ENCODE measurements around the gene CCDC91. TPM values are rescaled to one million over a fixed set of nuclear protein-coding genes. Genes with fewer than 3 reads are reported as not detected.
"Not testable (repeated sequence)": the region's sequence is repeated elsewhere in the genome, so short reads cannot be mapped to it uniquely, and the experiment has no call there.

The CCDC91 gene
- total RNA-seq, 1 donor from 2014 or later: 23.2 TPM

GRCh38 chr12:28192125-28192524, 1.9 kb downstream of the CCDC91 start:
- Mint-ChIP-seq H3K27me3 (no peaks in the 10 kb centered on the region), H3K36me3 (peaks cover 46% of the 10 kb centered on the region), H3K9me3 (peaks cover 9% of the 10 kb centered on the region), H3K27ac (peak overlapping the region; percentile 96), H3K4me1 (ENCODE audit: unreplicated experiment) (peaks cover 8% of the 10 kb centered on the region), H3K4me3 (peak overlapping the region; percentile 93)
- no peak for DNase-seq (ENCODE audit: extremely low spot score, unreplicated experiment)
- no peak for TF ChIP-seq CTCF (conservative IDR thresholded peaks at IDR 0.05)

GRCh38 chr12:28194621-28195020, 4.4 kb downstream of the CCDC91 start:
- H3K27me3 Mint-ChIP-seq; H3K4me3 Mint-ChIP-seq; H3K9me3 Mint-ChIP-seq; H3K27ac Mint-ChIP-seq; H3K4me1 Mint-ChIP-seq (ENCODE audit: unreplicated experiment); DNase-seq (ENCODE audit: extremely low spot score, unreplicated experiment): not testable (repeated sequence)
- peaks cover 32% of the 10 kb centered on the region for H3K36me3 Mint-ChIP-seq

GRCh38 chr12:28201136-28201535, 10.9 kb downstream of the CCDC91 start:
- H3K27me3 Mint-ChIP-seq; H3K4me1 Mint-ChIP-seq (ENCODE audit: unreplicated experiment); DNase-seq (ENCODE audit: extremely low spot score, unreplicated experiment); H3K27ac Mint-ChIP-seq; H3K4me3 Mint-ChIP-seq: not testable (repeated sequence)
- Mint-ChIP-seq H3K36me3 (peaks cover 29% of the 10 kb centered on the region), H3K9me3 (peaks cover 13% of the 10 kb centered on the region)

GRCh38 chr12:28202374-28203130, 12.3 kb downstream of the CCDC91 start:
- Mint-ChIP-seq H3K27ac (peak overlapping the region; percentile 49), H3K4me1 (ENCODE audit: unreplicated experiment) (no peaks in the 10 kb centered on the region), H3K36me3 (peaks cover 35% of the 10 kb centered on the region), H3K4me3 (no peak overlapping the region), H3K27me3 (no peaks in the 10 kb centered on the region), H3K9me3 (peaks cover 20% of the 10 kb centered on the region)
- TF ChIP-seq CTCF (conservative IDR thresholded peaks at IDR 0.05): no peak
- no peak for DNase-seq (ENCODE audit: extremely low spot score, unreplicated experiment)

- no peak overlapping the region for H3K4me3 Mint-ChIP-seq
- no peak for TF ChIP-seq CTCF (conservative IDR thresholded peaks at IDR 0.05)
- H3K9me3 Mint-ChIP-seq: peaks cover 13% of the 10 kb centered on the region
- no peak for DNase-seq (ENCODE audit: extremely low spot score, unreplicated experiment)
- H3K36me3 Mint-ChIP-seq: peaks cover 56% of the 10 kb centered on the region
- no peaks in the 10 kb centered on the region for H3K4me1 Mint-ChIP-seq (ENCODE audit: unreplicated experiment)
- H3K27ac Mint-ChIP-seq: no peak overlapping the region
- no peaks in the 10 kb centered on the region for H3K27me3 Mint-ChIP-seq
These were observed 19.5 kb downstream of the CCDC91 start for GRCh38 chr12:28209782-28210181.

GRCh38 chr12:28212182-28212581, 21.9 kb downstream of the CCDC91 start:
- Mint-ChIP-seq H3K27me3 (no peaks in the 10 kb centered on the region), H3K9me3 (peaks cover 7% of the 10 kb centered on the region), H3K36me3 (peaks cover 42% of the 10 kb centered on the region), H3K27ac (no peak overlapping the region), H3K4me3 (no peak overlapping the region), H3K4me1 (ENCODE audit: unreplicated experiment) (no peaks in the 10 kb centered on the region)
- no peak for TF ChIP-seq CTCF (conservative IDR thresholded peaks at IDR 0.05)
- no peak for DNase-seq (ENCODE audit: extremely low spot score, unreplicated experiment)

Measured in type B pancreatic cell (in vitro differentiated cells).